Caco-2 (cell line): Measurements from ENCODE around the gene DSG3. TPM values are rescaled to one million over a fixed set of nuclear protein-coding genes. Genes with fewer than 3 reads are reported as not detected.

Experiments used
- Bru-seq: library from RNA; stranded (reverse); fragments of 400-500 nt; gene quantifications from one replicate; lab custom pipeline; 2021; lab: Mats Ljungman, UMichigan
- BruChase-seq, 2 experiments: library from RNA; stranded (reverse); fragments of 400-500 nt; gene quantifications; one replicate each; lab custom pipeline; 2021; lab: Mats Ljungman, UMichigan
- BruUV-seq: library from RNA; stranded (reverse); fragments of 400-500 nt; replicated peaks from 2 replicates; lab custom pipeline; 2021; lab: Mats Ljungman, UMichigan
- CTCF ChIA-PET: fragments of 300-600 bp; sonication (Branson Sonifier 250); formaldehyde crosslinking; loops from one replicate; lab custom pipeline; 2022; ENCODE audit warnings: antibody characterized with exemption; lab: Charles Lee
- POLR2A ChIA-PET: fragments of 300-600 bp; sonication (Branson Sonifier 250); formaldehyde crosslinking; loops from one replicate; lab custom pipeline; 2022; ENCODE audit warnings: antibody characterized with exemption; lab: Charles Lee
- DNase-seq, 2 experiments: peaks; one replicate each; pipeline versions ENCODE4 v3.0.0 to v3.0.0-alpha.2; 2020 to 2022
- H3K27me3 ChIP-seq: replicated peaks from 2 replicates; pipeline ENCODE4 v1.6.0; 2011; ENCODE audit warnings: low read length; ENCODE audit not compliant: control insufficient read depth, insufficient read depth
- H3K36me3 ChIP-seq: 2 replicates; pipeline ENCODE4 v1.5.1; 2011; ENCODE audit warnings: low read length; ENCODE audit not compliant: control insufficient read depth, insufficient read depth
- H3K4me1 ChIP-seq: fragments of 250-450 bp; sonication (Bioruptor Pico); 2 replicates; pipeline ENCODE4 v1.5.1; 2020; ENCODE audit warnings: mild to moderate bottlenecking
- H3K4me3 ChIP-seq: 2 replicates; pipeline ENCODE4 v1.5.1; 2011; ENCODE audit warnings: low read depth, mild to moderate bottlenecking, control low read depth, low read length
- H3K9me3 ChIP-seq: fragments of 250-450 bp; sonication (Bioruptor Pico); 2 replicates; pipeline ENCODE4 v1.5.1; 2020; ENCODE audit warnings: mild to moderate bottlenecking, moderate library complexity
- H3K27ac Mint-ChIP-seq: one replicate; pipeline ENCODE4 v1.8.0; 2022; ENCODE audit warnings: mixed read lengths; ENCODE audit not compliant: unreplicated experiment
- H3K27me3 Mint-ChIP-seq: one replicate; pipeline ENCODE4 v1.8.0; 2022; ENCODE audit warnings: mixed read lengths; ENCODE audit not compliant: insufficient read depth, unreplicated experiment
- H3K36me3 Mint-ChIP-seq: one replicate; pipeline ENCODE4 v1.8.0; 2022; ENCODE audit warnings: mild to moderate bottlenecking, mixed read lengths; ENCODE audit not compliant: insufficient read depth, unreplicated experiment
- H3K4me1 Mint-ChIP-seq: one replicate; pipeline ENCODE4 v1.8.0; 2022; ENCODE audit warnings: low read depth, mixed read lengths; ENCODE audit not compliant: unreplicated experiment
- H3K4me3 Mint-ChIP-seq: one replicate; pipeline ENCODE4 v1.8.0; 2022; ENCODE audit warnings: mild to moderate bottlenecking, moderate library complexity, mixed read lengths; ENCODE audit not compliant: unreplicated experiment
- H3K9me3 Mint-ChIP-seq: one replicate; pipeline ENCODE4 v1.8.0; 2022; ENCODE audit warnings: mixed read lengths; ENCODE audit not compliant: unreplicated experiment
- CTCF ChIP-seq, 2 experiments: fragments of 200-600 bp in 1 of 2; IDR thresholded peaks; 1 replicate in 1 of 2; 2 replicates in 1 of 2; pipeline versions ENCODE4 v1.5.1 to v1.8.0; 2011 to 2022; ENCODE audit warnings: antibody characterized with exemption in 1 of 2, control low read depth in 1 of 2, inconsistent platforms in 1 of 2, low read depth in 1 of 2, low read length in 1 of 2, mild to moderate bottlenecking in 1 of 2, moderate library complexity in 1 of 2; ENCODE audit not compliant: insufficient read depth in 1 of 2, severe bottlenecking in 1 of 2, unreplicated experiment in 1 of 2
- intact Hi-C: fragments of 100-400 bp; cut with micrococcal nuclease; formaldehyde crosslinking; loops from one replicate; pipeline ENCODE4 v1.10.0; 2022; ENCODE audit not compliant: unreplicated experiment
- long read RNA-seq: library from polyadenylated mRNA; stranded (forward); transcript quantifications from one replicate; pipeline ENCODE4 v2.0.0, GENCODE V29; 2022
- total RNA-seq: library from RNA; stranded (reverse); gene quantifications from 2 replicates; pipeline ENCODE4 v1.2.3, GENCODE V29; 2022

DSG3 gene, protein sequence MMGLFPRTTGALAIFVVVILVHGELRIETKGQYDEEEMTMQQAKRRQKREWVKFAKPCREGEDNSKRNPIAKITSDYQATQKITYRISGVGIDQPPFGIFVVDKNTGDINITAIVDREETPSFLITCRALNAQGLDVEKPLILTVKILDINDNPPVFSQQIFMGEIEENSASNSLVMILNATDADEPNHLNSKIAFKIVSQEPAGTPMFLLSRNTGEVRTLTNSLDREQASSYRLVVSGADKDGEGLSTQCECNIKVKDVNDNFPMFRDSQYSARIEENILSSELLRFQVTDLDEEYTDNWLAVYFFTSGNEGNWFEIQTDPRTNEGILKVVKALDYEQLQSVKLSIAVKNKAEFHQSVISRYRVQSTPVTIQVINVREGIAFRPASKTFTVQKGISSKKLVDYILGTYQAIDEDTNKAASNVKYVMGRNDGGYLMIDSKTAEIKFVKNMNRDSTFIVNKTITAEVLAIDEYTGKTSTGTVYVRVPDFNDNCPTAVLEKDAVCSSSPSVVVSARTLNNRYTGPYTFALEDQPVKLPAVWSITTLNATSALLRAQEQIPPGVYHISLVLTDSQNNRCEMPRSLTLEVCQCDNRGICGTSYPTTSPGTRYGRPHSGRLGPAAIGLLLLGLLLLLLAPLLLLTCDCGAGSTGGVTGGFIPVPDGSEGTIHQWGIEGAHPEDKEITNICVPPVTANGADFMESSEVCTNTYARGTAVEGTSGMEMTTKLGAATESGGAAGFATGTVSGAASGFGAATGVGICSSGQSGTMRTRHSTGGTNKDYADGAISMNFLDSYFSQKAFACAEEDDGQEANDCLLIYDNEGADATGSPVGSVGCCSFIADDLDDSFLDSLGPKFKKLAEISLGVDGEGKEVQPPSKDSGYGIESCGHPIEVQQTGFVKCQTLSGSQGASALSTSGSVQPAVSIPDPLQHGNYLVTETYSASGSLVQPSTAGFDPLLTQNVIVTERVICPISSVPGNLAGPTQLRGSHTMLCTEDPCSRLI
- total RNA-seq (0.14 TPM in 1 of 2 replicates, not detected in the other), Bru-seq, nascent RNA (percentile 7 among the genes with signal in this experiment), BruChase-seq, experiment 1, labeled RNA remaining after a 2-hour chase (not detected), BruChase-seq, experiment 2, labeled RNA remaining after a 6-hour chase (percentile 9 among the genes with signal in this experiment)
- long read RNA-seq, result 0 reads

- no peak within 1 kb of the TSS for H3K27ac Mint-ChIP-seq
- no peaks in the 10 kb centered on the region for H3K36me3 Mint-ChIP-seq
These were observed at the start of gene DSG3 for GRCh38 chr18:31447530-31448191. Gene DSG3, plus strand, starts transcription at chr18:31447741. Its CDS starts 137 bp downstream, at chr18:31447878.

GRCh38 chr18:31398191-31398590, 49.4 kb upstream of the DSG3 start:
- Mint-ChIP-seq H3K36me3 (no peaks in the 10 kb centered on the region), H3K9me3 (no peaks in the 10 kb centered on the region), H3K27me3 (no peaks in the 10 kb centered on the region), H3K27ac (no peak overlapping the region), H3K4me3 (no peak overlapping the region), H3K4me1 (peaks cover 16% of the 10 kb centered on the region)
- no TSS peak for BruUV-seq
- ChIA-PET POLR2A (no interaction called here), CTCF (no interaction called here)
- Histone ChIP-seq H3K27me3 (no peaks in the 10 kb centered on the region), H3K9me3 (no peaks in the 10 kb centered on the region), H3K36me3 (no peaks in the 10 kb centered on the region), H3K4me1 (peaks cover 24% of the 10 kb centered on the region), H3K4me3 (no peak overlapping the region)
- no peak for DNase-seq
- intact Hi-C loops, result loop anchor here (5.0 kb wide), 1 partner anchor 131 kb away; no protein-coding TSS in a partner anchor
- TF ChIP-seq CTCF (IDR thresholded peaks at IDR 0.05; ENCODE audit: insufficient read depth in 1 of 2, low read depth in 1 of 2, low read length in 1 of 2, severe bottlenecking in 1 of 2, unreplicated experiment in 1 of 2), result no peak

More at GRCh38 chr18:31447530-31448191, at the start of gene DSG3:
- Histone ChIP-seq H3K36me3 (no peaks in the 10 kb centered on the region), H3K27me3 (no peaks in the 10 kb centered on the region), H3K9me3 (no peaks in the 10 kb centered on the region), H3K4me1 (no peaks in the 10 kb centered on the region), H3K4me3 (no peak within 1 kb of the TSS)
- Mint-ChIP-seq H3K4me3 (no peak within 1 kb of the TSS), H3K9me3 (no peaks in the 10 kb centered on the region), H3K4me1 (no peaks in the 10 kb centered on the region), H3K27me3 (no peaks in the 10 kb centered on the region)
- no peak for TF ChIP-seq CTCF (IDR thresholded peaks at IDR 0.05; ENCODE audit: insufficient read depth in 1 of 2, low read depth in 1 of 2, low read length in 1 of 2, severe bottlenecking in 1 of 2, unreplicated experiment in 1 of 2)
- intact Hi-C loops, result no loop called here
- no peak for DNase-seq
- ChIA-PET CTCF (no interaction called here), POLR2A (no interaction called here)
- BruUV-seq, result no TSS peak
